ENCODE measurements around the gene FBXO3. TPM values are rescaled to one million over a fixed set of nuclear protein-coding genes. Genes with fewer than 3 reads are reported as not detected.
A peak's percentile ranks its signal among the peaks of the same experiment; 100 is the strongest.

Gene FBXO3
- total RNA-seq, 4 donors from 2014 or later, result 27.8 to 36.3 (median 28.7) TPM

DNA sequence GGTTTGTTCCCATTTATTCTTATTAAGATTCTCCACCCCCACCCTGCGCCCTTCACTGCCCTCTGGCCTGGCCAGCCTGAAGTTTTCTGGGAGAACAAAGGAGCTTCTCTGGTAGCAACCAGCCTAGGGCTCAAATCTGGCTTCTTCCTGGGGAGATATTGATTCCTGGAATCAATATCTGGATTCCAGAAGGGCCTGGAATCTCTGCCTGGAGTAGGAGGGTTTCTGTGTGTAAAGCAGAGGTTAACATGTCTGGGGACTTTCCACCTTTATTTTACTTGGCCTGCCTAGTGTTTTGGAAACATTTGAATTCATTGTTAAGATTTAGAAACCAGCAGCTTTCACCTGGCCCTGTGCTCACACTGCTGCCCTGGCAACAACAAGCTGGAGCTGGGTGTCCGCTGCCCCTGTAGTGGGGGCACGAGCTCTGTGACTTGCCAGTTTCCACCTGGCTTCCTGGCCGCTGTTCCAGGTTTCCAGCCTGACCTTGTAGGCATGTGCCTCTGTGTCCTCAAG, 79.2 kb downstream of the FBXO3 start:
- Histone ChIP-seq H3K4me1 (peaks cover 0 to 69% (median 46%) of the 10 kb centered on the region in 4 donors), H3K36me3 (no peaks in the 10 kb centered on the region), H3K9me3 (no peaks in the 10 kb centered on the region), H3K4me3 (no peak overlapping the region), H3K27me3 (no peaks in the 10 kb centered on the region), H3K27ac (peak overlapping the region; percentile 10 to 94 (median 59))
- no peak for DNase-seq (ENCODE audit: low spot score in 2 of 2)
- WGBS, 2 donors, result 67 to 77% methylated on average over 4 of the region's 4 CpGs
- TF ChIP-seq POLR2A (IDR thresholded peaks at IDR 0.05), result no peak
- TF ChIP-seq, protein P1, sequence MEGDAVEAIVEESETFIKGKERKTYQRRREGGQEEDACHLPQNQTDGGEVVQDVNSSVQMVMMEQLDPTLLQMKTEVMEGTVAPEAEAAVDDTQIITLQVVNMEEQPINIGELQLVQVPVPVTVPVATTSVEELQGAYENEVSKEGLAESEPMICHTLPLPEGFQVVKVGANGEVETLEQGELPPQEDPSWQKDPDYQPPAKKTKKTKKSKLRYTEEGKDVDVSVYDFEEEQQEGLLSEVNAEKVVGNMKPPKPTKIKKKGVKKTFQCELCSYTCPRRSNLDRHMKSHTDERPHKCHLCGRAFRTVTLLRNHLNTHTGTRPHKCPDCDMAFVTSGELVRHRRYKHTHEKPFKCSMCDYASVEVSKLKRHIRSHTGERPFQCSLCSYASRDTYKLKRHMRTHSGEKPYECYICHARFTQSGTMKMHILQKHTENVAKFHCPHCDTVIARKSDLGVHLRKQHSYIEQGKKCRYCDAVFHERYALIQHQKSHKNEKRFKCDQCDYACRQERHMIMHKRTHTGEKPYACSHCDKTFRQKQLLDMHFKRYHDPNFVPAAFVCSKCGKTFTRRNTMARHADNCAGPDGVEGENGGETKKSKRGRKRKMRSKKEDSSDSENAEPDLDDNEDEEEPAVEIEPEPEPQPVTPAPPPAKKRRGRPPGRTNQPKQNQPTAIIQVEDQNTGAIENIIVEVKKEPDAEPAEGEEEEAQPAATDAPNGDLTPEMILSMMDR (IDR thresholded peaks at IDR 0.05), result no peak
- TF ChIP-seq EP300 (IDR thresholded peaks at IDR 0.05), result peak; percentile 22 to 46

DNA sequence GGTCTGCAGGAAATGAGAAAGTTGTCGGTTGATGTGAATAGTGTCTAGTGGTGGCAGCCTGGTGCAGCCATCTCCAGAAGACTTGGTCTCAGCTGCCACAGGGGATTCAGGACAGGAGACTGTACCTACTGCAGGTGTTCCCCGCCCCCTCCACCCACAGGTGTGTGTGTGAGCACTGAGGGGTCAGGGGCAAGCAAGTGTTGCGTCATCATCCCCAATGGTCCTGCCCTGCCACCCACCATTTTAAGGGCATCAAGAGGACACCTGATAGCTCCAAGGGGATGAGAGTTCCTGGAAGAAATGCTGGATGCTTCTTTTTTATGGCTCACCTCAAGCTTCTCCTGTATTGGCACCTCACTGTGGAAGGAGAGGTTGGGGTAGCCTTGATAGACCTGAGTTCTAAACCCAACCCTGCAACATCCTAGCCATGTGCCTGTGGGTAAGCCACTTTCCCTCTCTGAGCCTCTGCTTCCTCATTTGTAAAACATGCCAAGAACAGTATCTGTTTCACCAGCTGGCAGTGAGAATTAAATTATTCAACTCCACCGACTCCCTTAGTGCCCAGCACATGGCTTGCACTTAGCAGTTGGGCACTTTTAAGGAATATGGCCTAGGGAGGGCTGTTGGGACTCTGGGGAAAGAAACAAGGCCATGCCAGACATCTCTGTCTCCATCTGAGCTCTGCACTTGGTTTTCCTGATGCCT, 79.8 kb downstream of the FBXO3 start:
- Histone ChIP-seq H3K4me3 (no peak overlapping the region), H3K27ac (peak overlapping the region; percentile 10 to 94 (median 59)), H3K27me3 (no peaks in the 10 kb centered on the region), H3K9me3 (no peaks in the 10 kb centered on the region), H3K4me1 (peaks cover 0 to 69% (median 43%) of the 10 kb centered on the region in 4 donors), H3K36me3 (no peaks in the 10 kb centered on the region)
- TF ChIP-seq POLR2A (IDR thresholded peaks at IDR 0.05), result no peak
- TF ChIP-seq, protein P1 (IDR thresholded peaks at IDR 0.05), result no peak
- TF ChIP-seq EP300 (IDR thresholded peaks at IDR 0.05), result no peak
- 73% methylated on average over 3 to 4 of the region's 4 CpGs for WGBS, 2 donors
- no peak for DNase-seq (ENCODE audit: low spot score in 2 of 2)

DNA sequence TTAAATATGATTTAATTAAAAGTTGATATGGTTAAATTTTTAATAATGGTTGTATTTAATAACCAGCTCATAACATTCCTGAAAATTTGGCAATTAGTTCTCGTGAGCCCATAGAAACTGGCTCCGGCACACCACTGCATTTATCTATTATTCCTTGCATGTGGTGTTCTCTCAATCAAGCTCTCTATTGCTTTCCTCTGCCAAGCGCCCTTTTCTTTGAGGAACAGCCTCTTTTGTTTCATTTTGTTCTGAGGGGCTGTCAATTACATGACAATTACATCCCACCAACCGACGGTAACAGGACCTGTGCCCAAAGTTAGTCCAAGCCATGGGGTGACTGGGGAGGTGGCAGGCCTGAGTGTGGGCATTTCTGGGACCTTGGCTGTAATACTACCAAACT, 81.8 kb downstream of the FBXO3 start:
- Histone ChIP-seq H3K4me3 (no peak overlapping the region), H3K9me3 (no peaks in the 10 kb centered on the region), H3K27me3 (no peaks in the 10 kb centered on the region), H3K4me1 (peaks cover 0 to 72% (median 44%) of the 10 kb centered on the region in 4 donors), H3K36me3 (no peaks in the 10 kb centered on the region), H3K27ac (peak overlapping the region; percentile 70 to 96 (median 86))
- 16 to 26% methylated on average over 5 of the region's 5 CpGs for WGBS, 2 donors
- TF ChIP-seq EP300 (IDR thresholded peaks at IDR 0.05), result no peak
- TF ChIP-seq, protein P1 (IDR thresholded peaks at IDR 0.05), result no peak
- TF ChIP-seq POLR2A (IDR thresholded peaks at IDR 0.05), result no peak
- no peak for DNase-seq (ENCODE audit: low spot score in 2 of 2)

DNA sequence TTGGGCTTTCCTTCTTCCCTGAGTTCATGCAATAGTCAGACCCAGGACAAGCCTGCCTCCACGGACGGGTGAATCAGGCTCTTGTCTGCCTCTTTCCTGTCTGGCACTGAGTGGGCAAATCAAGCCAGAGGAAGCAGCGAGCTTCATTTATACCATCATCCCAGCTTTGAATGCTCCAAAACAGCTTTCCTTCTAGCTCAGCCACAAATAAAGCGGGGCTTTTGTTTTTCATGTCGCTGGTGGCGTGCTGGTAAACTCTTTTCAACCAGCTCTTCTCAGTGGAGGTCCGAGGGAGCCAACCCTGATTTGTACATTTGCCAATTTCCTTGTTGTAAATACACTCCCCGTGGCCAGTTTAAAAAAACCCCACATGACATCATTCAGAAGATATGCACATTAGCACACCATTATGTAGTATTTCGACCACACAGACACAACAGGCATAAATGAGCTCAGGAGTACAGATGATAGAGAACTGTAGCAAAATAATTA, 82.3 kb downstream of the FBXO3 start:
- no peaks in the 10 kb centered on the region for H3K36me3 ChIP-seq
- peak; percentile 63 to 80 for DNase-seq (ENCODE audit: low spot score in 2 of 2)
- WGBS, 2 donors, result 6 to 12% methylated on average over 9 of the region's 9 CpGs
- peaks cover 0 to 72% (median 44%) of the 10 kb centered on the region in 4 donors for H3K4me1 ChIP-seq
- peaks cover 0 to 4% (median 0%) of the 10 kb centered on the region in 4 donors for H3K9me3 ChIP-seq
- peak overlapping the region; percentile 70 to 96 (median 86) for H3K27ac ChIP-seq
- TF ChIP-seq, protein P1 (IDR thresholded peaks at IDR 0.05), result no peak
- TF ChIP-seq EP300 (IDR thresholded peaks at IDR 0.05) (peak; percentile 67 to 93), POLR2A (IDR thresholded peaks at IDR 0.05) (peak in 1 of 2 donors; percentile 19)
- H3K27me3 ChIP-seq, result no peaks in the 10 kb centered on the region
- H3K4me3 ChIP-seq, result peak overlapping the region in 1 of 4 donors; percentile 23

Measured in tibial nerve (tissue), 4 donors.